HG03045 (cell line): Measurements from ENCODE around the gene DLG2.
"Not testable (repeated sequence)": the region's sequence is repeated elsewhere in the genome, so short reads cannot be mapped to it uniquely, and the experiment has no call there.

Experiments
- ATAC-seq: cut with Tn5 transposase; IDR thresholded peaks from one replicate; pipeline ENCODE4 v1.9.1; 2021; ENCODE audit warnings: mild to moderate bottlenecking, moderate library complexity; ENCODE audit not compliant: unreplicated experiment

Gene DLG2

DNA sequence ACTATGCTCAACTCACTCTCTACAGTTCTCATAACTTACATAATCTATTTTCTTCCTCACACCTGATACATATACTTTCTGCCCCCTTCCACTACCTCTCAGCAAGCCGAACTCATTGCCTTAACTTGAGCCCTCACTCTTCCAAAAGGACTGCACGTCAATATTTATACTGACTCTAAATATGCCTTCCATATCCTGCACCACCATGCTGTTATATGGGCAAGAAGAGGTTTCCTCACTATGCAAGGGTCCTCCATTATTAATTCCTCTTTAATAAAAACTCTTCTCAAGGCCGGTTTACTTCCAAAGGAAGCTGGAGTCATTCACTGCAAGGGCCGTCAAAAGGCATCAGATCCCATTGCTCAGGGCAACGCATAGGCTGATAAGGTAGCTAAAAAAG lies 2204.5 kb downstream of the DLG2 start:
- ATAC-seq: not testable (repeated sequence)

DNA sequence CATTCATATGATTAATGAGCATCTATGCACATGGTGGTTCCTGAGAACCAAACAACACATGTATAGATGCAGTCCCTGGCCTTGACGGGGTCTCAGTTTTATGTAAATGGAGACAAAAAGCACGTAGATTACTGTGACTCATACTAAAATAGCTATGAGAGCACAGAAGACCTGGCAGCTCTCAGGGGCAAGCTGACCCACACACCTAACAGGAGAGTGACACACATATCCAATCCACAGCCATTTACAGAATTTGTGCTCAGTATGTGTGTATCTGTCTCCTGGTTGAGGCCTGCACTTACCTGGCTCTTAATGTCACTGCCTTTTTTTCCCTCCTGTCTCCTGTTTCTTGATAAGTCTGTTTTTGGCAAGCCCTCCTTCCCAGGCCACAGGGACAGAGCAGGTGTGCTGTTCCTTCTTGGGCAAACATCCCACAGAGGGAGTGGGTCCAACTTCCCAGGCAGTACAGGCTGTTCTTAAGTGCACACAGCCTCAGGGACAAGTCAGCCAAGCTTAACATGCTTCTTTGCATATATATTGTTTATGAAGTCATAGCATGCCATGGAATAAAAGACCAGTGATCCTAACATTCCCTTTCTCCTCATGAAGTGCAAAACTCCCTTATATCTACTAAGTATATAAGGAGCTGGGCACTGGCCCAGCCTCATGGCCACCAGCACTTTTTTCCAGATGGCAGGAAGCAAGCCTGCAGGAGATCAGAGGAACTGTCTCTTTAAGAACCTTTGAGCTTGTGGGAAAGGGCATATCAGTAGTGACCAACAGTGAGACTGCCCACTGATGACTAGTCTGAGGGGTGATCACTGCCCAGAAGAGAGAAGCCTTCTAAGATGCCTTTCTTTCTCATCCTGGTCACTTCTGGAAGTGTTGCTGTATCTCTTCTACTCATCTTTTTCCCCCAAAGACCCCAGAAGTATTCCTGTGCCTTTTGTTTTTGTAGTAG lies 2216.3 kb downstream of the DLG2 start:
- ATAC-seq: no peak

DNA sequence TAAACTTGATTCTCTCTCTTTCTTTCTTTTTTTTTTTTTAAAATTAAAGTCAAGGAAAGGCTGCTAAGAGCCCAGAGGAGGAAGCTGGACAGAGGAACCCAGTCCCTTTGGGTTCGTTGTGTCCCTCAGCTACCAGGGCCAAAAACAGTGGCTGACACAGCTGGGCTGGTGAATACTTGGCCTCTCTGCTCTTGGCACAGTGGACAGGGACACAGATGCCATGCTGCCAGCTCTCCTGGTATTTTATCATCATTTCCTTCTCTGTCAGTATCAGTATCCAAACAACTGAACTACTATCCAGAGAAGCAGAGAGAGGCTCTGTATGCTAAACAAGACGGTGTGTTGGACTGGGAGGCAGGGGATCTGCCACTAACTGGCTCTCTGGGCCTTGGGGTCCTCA lies 2217.3 kb downstream of the DLG2 start:
- no peak for ATAC-seq

DNA sequence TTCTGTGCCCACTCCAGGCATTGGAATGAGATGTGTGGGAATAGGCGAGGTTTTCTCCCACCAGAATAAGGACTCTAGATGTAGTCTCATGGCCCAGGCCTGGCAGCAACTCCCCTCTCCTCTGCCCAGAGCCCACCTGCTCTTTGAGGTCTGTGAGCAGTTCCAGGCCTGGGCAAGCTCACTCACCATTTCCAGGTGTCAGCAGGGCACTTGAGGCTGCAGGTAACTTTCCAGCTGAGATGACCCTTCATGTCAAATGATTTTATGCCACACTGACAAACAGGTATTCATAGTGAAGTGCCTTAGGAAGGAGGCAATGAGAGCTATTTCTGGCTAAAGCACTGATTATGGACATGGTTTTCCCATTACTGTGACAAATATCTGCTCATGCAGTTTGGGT lies 2217.7 kb downstream of the DLG2 start:
- ATAC-seq: no peak

DNA sequence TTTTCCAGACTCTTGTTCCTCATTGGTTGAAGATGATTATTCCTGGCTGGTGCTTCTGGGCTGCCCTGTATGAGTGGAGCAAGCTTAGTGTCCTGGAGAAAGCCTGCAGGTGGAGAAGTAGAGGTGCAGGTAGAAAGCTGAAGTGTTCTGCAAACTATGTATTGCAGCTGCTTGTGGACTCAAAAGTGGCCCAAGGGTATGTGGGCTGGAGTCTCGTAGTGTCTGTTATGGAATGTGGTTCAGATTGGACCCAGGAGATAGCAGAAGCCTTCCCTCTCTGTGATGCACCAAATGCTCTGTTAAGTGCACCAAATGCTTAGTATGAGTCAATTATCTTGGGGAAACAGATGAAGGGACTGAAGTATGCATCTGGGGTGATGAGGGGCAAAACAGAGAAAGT lies 2218.2 kb downstream of the DLG2 start:
- ATAC-seq: no peak
